PC-3 (cell line): Measurements from ENCODE around the gene ISG20L2. TPM values are rescaled to one million over a fixed set of nuclear protein-coding genes. Genes with fewer than 3 reads are reported as not detected.
A peak's percentile ranks its signal among the peaks of the same experiment; 100 is the strongest.
"Not testable (repeated sequence)": the region's sequence is repeated elsewhere in the genome, so short reads cannot be mapped to it uniquely, and the experiment has no call there.

Experiments used
- ATAC-seq: fragments of 200-7000 bp; cut with Tn5 transposase; 2 replicates; pipeline ENCODE4 v1.9.1; 2020; ENCODE audit warnings: mild to moderate bottlenecking, moderate library complexity
- BruUV-seq: library from RNA; stranded (reverse); fragments of 400-500 nt; replicated peaks from 2 replicates; lab custom pipeline; 2021; lab: Mats Ljungman, UMichigan
- CTCF ChIA-PET: fragments of 300-600 bp; sonication (Branson Sonifier 250); formaldehyde crosslinking; loops from one replicate; lab custom pipeline; 2022; ENCODE audit warnings: antibody characterized with exemption; lab: Charles Lee
- POLR2A ChIA-PET: fragments of 300-600 bp; sonication (Branson Sonifier 250); formaldehyde crosslinking; loops from one replicate; lab custom pipeline; 2022; ENCODE audit warnings: antibody characterized with exemption; ENCODE audit not compliant: unreplicated experiment; lab: Charles Lee
- DNase-seq: peaks from one replicate; pipeline ENCODE4 v3.0.0-alpha.2; 2015
- H2AFZ ChIP-seq: fragments of 300-600 bp; sonication (generic); 2 replicates; pipeline ENCODE4 v1.6.0; 2016; ENCODE audit warnings: antibody characterized with exemption, low read length
- H3F3A ChIP-seq: fragments of 300-600 bp; sonication (generic); one replicate; pipeline ENCODE4 v1.6.0; 2017; ENCODE audit warnings: antibody characterized with exemption, low read length, control low read depth, mild to moderate bottlenecking; ENCODE audit not compliant: unreplicated experiment
- H3K27ac ChIP-seq: fragments of 300-600 bp; sonication (generic); 2 replicates; pipeline ENCODE4 v1.5.1; 2016; ENCODE audit warnings: mild to moderate bottlenecking, low read length
- H3K27me3 ChIP-seq: fragments of 300-600 bp; sonication (generic); 2 replicates; pipeline ENCODE4 v1.6.1; 2016; ENCODE audit warnings: low read length, mixed read lengths
- H3K36me3 ChIP-seq: fragments of 300-600 bp; sonication (generic); 2 replicates; pipeline ENCODE4 v1.6.1; 2016; ENCODE audit warnings: low read depth, mixed run types, low read length, mixed read lengths
- H3K4me1 ChIP-seq: fragments of 300-600 bp; sonication (generic); 2 replicates; pipeline ENCODE4 v1.5.1; 2016; ENCODE audit warnings: low read length; ENCODE audit not compliant: insufficient read depth
- H3K4me2 ChIP-seq: fragments of 300-600 bp; sonication (generic); 2 replicates; pipeline ENCODE4 v1.6.0; 2016; ENCODE audit warnings: low read length
- H3K4me3 ChIP-seq: fragments of 300-600 bp; sonication (generic); 2 replicates; pipeline ENCODE4 v1.5.1; 2016; ENCODE audit warnings: mild to moderate bottlenecking, low read length, mixed read lengths
- H3K79me2 ChIP-seq: fragments of 300-600 bp; sonication (generic); 2 replicates; pipeline ENCODE4 v1.6.1; 2017; ENCODE audit warnings: low read length, mixed read lengths
- H3K9ac ChIP-seq: fragments of 300-600 bp; sonication (generic); 2 replicates; pipeline ENCODE4 v1.6.0; 2016; ENCODE audit warnings: mild to moderate bottlenecking, low read length
- H3K9me2 ChIP-seq: fragments of 300-600 bp; sonication (generic); replicated peaks from 2 replicates; pipeline ENCODE4 v1.6.1; 2016; ENCODE audit warnings: mixed run types, low read length, mixed read lengths
- H3K9me3 ChIP-seq: fragments of 300-600 bp; sonication (generic); 2 replicates; pipeline ENCODE4 v1.6.1; 2016; ENCODE audit warnings: low read length, mixed read lengths
- H4K20me1 ChIP-seq: fragments of 300-600 bp; sonication (generic); 2 replicates; pipeline ENCODE4 v1.6.1; 2016; ENCODE audit warnings: low read length, mixed read lengths
- CTCF ChIP-seq: fragments of 300-600 bp; sonication (generic); conservative IDR thresholded peaks from 2 replicates; pipeline ENCODE4 v1.5.1; 2017; ENCODE audit warnings: antibody characterized with exemption, low read depth, mild to moderate bottlenecking, low read length
- EZH2 ChIP-seq: fragments of 300-600 bp; sonication (generic); IDR thresholded peaks from one replicate; pipeline ENCODE4 v1.6.1; 2017; ENCODE audit warnings: antibody characterized with exemption, mild to moderate bottlenecking, low read length; ENCODE audit not compliant: unreplicated experiment
- EZH2phosphoT487 ChIP-seq: fragments of 300-600 bp; sonication (generic); IDR thresholded peaks from 2 replicates; pipeline ENCODE4 v1.6.1; 2018; ENCODE audit warnings: mild to moderate bottlenecking, antibody characterized with exemption, low read length, borderline replicate concordance
- intact Hi-C: fragments of 100-400 bp; cut with micrococcal nuclease; formaldehyde crosslinking; loops from 2 replicates; pipeline ENCODE4 v1.9.0; 2023
- total RNA-seq: library from RNA; depleted of rRNA; stranded (reverse); fragments of >200 nt; gene quantifications from 2 replicates; pipeline ENCODE4 v1.2.3, GENCODE V29; 2014

Gene ISG20L2
- total RNA-seq, 1 experiment from 2014 or later = 39.2 TPM

- no peak for ATAC-seq
- ChIA-PET POLR2A (no interaction called here), CTCF (no interaction called here)
- peaks cover 24% of the 10 kb centered on the region for H3K4me1 ChIP-seq
- intact Hi-C loops = no loop called here
- no TSS peak for BruUV-seq
- H3K9me2 ChIP-seq = no peaks in the 10 kb centered on the region
- no peak for DNase-seq
- no peak overlapping the region; the same call in 1 of the 2 replicates for H3K9ac ChIP-seq
- peak overlapping the region; percentile 91; the same call in 1 of the 2 replicates for H2AFZ ChIP-seq
- peak overlapping the region; percentile 74 for H3K4me3 ChIP-seq
- no peaks in the 10 kb centered on the region for H3K9me3 ChIP-seq
- no peaks in the 10 kb centered on the region for H3F3A ChIP-seq
- H3K79me2 ChIP-seq = peaks cover 42% of the 10 kb centered on the region
- peaks cover 4% of the 10 kb centered on the region; the same call in 1 of the 2 replicates for H4K20me1 ChIP-seq
- H3K36me3 ChIP-seq = peaks cover 3% of the 10 kb centered on the region
- no peak overlapping the region for H3K27ac ChIP-seq
- H3K27me3 ChIP-seq = no peaks in the 10 kb centered on the region
- peak overlapping the region; percentile 96 for H3K4me2 ChIP-seq
- TF ChIP-seq EZH2phosphoT487 (no peak), CTCF (no peak), EZH2 (no peak)
These were observed 37.1 kb upstream of the ISG20L2 start for GRCh38 chr1:156765666-156766065.

DNA sequence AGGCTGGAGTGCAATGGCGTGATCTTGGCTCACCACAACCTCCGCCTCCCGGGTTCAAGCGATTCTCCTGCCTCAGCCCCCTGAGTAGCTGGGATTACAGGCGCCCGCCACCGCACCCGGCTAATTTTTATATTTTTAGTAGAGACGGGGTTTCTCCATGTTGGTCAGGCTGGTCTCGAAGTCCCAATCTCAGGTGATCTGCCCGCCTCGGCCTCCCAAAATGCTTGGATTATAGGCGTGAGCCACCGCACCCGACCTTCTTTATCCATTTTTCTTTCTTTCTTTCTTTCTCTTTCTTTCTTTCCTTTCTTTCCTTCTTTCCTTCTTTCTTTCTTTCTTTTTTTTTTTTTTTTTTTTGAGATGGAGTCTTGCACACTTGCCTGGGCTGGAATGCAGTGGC lies 36.6 kb upstream of the ISG20L2 start:
- DNase-seq, BruUV-seq, intact Hi-C loops, ATAC-seq, H3K36me3 ChIP-seq, H3K4me2 ChIP-seq, CTCF ChIA-PET, H3K9me2 ChIP-seq, H2AFZ ChIP-seq, H3K4me3 ChIP-seq, H3K9me3 ChIP-seq, H3F3A ChIP-seq, POLR2A ChIA-PET, H4K20me1 ChIP-seq, H3K27me3 ChIP-seq, H3K27ac ChIP-seq, H3K9ac ChIP-seq: not testable (repeated sequence)
- Histone ChIP-seq H3K79me2 (peaks cover 36% of the 10 kb centered on the region), H3K4me1 (peaks cover 20% of the 10 kb centered on the region)

DNA sequence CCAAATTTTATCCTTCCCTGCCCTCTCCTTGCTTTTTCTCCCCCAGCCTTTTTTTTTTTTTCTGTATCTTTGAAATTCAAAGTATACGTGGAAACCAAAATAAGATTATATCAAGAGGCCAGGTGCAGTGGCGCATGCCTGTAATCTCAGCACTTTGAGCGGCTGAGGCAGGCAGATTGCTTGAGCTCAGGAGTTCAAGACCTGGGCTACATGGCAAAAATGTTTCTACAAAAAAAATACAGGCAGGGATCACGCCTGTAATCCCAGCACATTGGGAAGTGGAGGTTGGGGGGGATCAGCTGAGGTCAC lies 32.2 kb upstream of the ISG20L2 start:
- no TSS peak for BruUV-seq
- Histone ChIP-seq H3K4me1 (peaks cover 1% of the 10 kb centered on the region), H2AFZ (no peak overlapping the region), H3K4me3 (no peak overlapping the region), H4K20me1 (no peaks in the 10 kb centered on the region), H3K27ac (no peak overlapping the region), H3K9ac (no peak overlapping the region), H3K9me3 (no peaks in the 10 kb centered on the region), H3K36me3 (no peaks in the 10 kb centered on the region), H3K4me2 (no peak overlapping the region), H3K9me2 (no peaks in the 10 kb centered on the region), H3K27me3 (no peaks in the 10 kb centered on the region), H3F3A (no peaks in the 10 kb centered on the region), H3K79me2 (peaks cover 2% of the 10 kb centered on the region)
- DNase-seq (no peak), ATAC-seq (no peak)
- TF ChIP-seq EZH2 (no peak), CTCF (no peak), EZH2phosphoT487 (no peak)
- CTCF ChIA-PET = no interaction called here
- intact Hi-C loops = no loop called here
- POLR2A ChIA-PET = no interaction called here
